Neural progenitor cell (in vitro differentiated cells): ENCODE results near the gene SLC1A4. TPM values are rescaled to one million over a fixed set of nuclear protein-coding genes. Genes with fewer than 3 reads are reported as not detected.

Source experiments
- DNase-seq: peaks from one replicate; pipeline ENCODE4 v3.0.0-alpha.2; 2016; ENCODE audit warnings: low spot score
- H2AFZ ChIP-seq: fragments of 200-600 bp; sonication (generic); replicated peaks from 2 replicates; pipeline ENCODE4 v1.6.1; 2016; ENCODE audit warnings: antibody characterized with exemption
- H3F3A ChIP-seq: fragments of 200-600 bp; sonication (generic); 2 replicates; pipeline ENCODE4 v1.6.1; 2016; ENCODE audit warnings: antibody characterized with exemption, low read depth
- H3K27ac ChIP-seq: fragments of 200-600 bp; sonication (generic); 2 replicates; pipeline ENCODE4 v1.5.1; 2016; ENCODE audit warnings: mild to moderate bottlenecking
- H3K27me3 ChIP-seq: fragments of 200-600 bp; sonication (generic); 2 replicates; pipeline ENCODE4 v1.6.1; 2016; ENCODE audit warnings: mild to moderate bottlenecking, moderate library complexity
- H3K36me3 ChIP-seq: fragments of 200-600 bp; sonication (generic); 2 replicates; pipeline ENCODE4 v1.5.1; 2016
- H3K4me1 ChIP-seq: fragments of 200-600 bp; sonication (generic); 2 replicates; pipeline ENCODE4 v1.6.1; 2016; ENCODE audit warnings: mixed run types
- H3K4me2 ChIP-seq: fragments of 200-600 bp; sonication (generic); 2 replicates; pipeline ENCODE4 v1.6.1; 2016
- H3K4me3 ChIP-seq: fragments of 200-600 bp; sonication (generic); 2 replicates; pipeline ENCODE4 v1.5.1; 2016
- H3K79me2 ChIP-seq: fragments of 200-600 bp; sonication (generic); 2 replicates; pipeline ENCODE4 v1.6.1; 2016; ENCODE audit warnings: low read depth
- H3K9ac ChIP-seq: fragments of 200-600 bp; sonication (generic); 2 replicates; pipeline ENCODE4 v1.6.1; 2016
- H3K9me3 ChIP-seq: fragments of 200-600 bp; sonication (generic); 2 replicates; pipeline ENCODE4 v1.5.1; 2016; ENCODE audit warnings: low read depth
- H4K20me1 ChIP-seq: fragments of 200-600 bp; sonication (generic); 2 replicates; pipeline ENCODE4 v1.6.1; 2016; ENCODE audit warnings: low read depth
- H3K27ac Mint-ChIP-seq: 3 replicates; pipeline ENCODE4 v1.8.0; 2021; ENCODE audit warnings: mixed read lengths
- H3K27me3 Mint-ChIP-seq: 2 replicates; pipeline ENCODE4 v1.8.0; 2022; ENCODE audit warnings: low read depth, mild to moderate bottlenecking, inconsistent platforms, moderate library complexity, mixed read lengths; ENCODE audit not compliant: insufficient read depth
- H3K36me3 Mint-ChIP-seq: 3 replicates; pipeline ENCODE4 v1.8.0; 2021; ENCODE audit warnings: mixed read lengths
- H3K4me1 Mint-ChIP-seq: 3 replicates; pipeline ENCODE4 v1.8.0; 2021; ENCODE audit warnings: mixed read lengths
- H3K4me3 Mint-ChIP-seq: 3 replicates; pipeline ENCODE4 v1.8.0; 2021; ENCODE audit warnings: mild to moderate bottlenecking, moderate library complexity, mixed read lengths
- H3K9me3 Mint-ChIP-seq: 3 replicates; pipeline ENCODE4 v1.8.0; 2020; ENCODE audit warnings: mixed read lengths
- EZH2 ChIP-seq: fragments of 200-600 bp; sonication (generic); IDR thresholded peaks from 2 replicates; pipeline ENCODE4 v1.6.1; 2017; ENCODE audit warnings: antibody characterized with exemption, mild to moderate bottlenecking, moderate library complexity
- EZH2phosphoT487 ChIP-seq: fragments of 200-600 bp; sonication (generic); IDR thresholded peaks from 2 replicates; pipeline ENCODE4 v1.6.1; 2017; ENCODE audit warnings: antibody characterized with exemption
- total RNA-seq: library from RNA; depleted of rRNA; stranded (reverse); fragments of >200 nt; gene quantifications from 2 replicates; pipeline ENCODE4 v1.2.3, GENCODE V29; 2015; ENCODE audit warnings: low replicate concordance
- TF ChIP-seq, protein P1 (sequence below): fragments of 200-600 bp; sonication (generic); IDR thresholded peaks from 2 replicates; pipeline ENCODE4 v1.5.1; 2017; ENCODE audit warnings: antibody characterized with exemption, mild to moderate bottlenecking

SLC1A4 gene
- total RNA-seq, 1 donor from 2014 or later, result 1.3 TPM

DNA sequence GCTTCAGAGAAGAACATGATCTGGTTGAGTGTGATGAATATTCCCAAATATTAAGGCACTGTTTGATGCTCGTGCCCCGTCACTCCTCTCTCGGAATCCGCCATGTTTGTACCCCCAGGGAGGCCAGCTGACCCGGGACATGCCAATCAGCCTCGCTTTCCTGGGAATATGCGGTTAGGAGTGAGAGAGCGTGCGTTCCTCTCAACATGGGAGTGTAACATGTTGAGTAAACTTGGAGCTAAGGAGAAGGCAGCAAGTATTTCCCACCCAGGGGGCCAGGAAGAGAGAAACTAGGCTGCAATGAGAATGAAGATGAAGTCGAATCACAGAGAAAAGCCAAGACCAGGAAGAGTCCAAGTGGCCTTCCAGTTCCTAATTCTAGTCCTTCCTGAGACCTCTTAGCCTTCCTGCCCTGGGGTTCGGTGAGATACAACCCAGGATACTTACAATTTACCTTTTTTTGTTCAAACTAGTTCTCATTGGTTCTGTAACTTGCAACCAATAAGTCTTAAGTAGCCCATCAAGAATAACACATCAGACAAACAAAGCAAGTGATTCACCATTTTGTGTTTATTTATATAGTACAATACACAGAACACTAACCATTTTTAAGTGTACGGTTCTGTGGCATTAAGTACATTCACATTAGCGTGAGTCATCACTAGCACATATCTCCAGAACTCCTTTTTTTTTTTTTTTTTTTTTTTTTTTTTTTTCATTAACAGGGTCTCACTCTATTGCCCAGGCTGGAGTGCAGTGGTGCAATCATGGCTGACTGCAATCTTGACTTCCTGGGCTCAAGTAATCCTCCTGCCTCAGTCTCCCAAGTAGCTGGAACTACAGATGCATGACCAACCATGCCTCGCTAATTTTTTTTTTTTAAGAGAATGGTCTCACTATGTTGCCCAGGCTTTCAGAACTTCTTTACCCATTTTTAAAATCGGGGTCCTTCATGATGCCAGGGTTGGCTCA is 36.4 kb upstream of the SLC1A4 start:
- peaks cover 4% of the 10 kb centered on the region for H3K9me3 Mint-ChIP-seq
- no peak overlapping the region for H3K9ac ChIP-seq
- H3K27ac ChIP-seq, result no peak overlapping the region
- no peak overlapping the region for H3K4me3 Mint-ChIP-seq
- peaks cover 5% of the 10 kb centered on the region for H3K9me3 ChIP-seq
- no peaks in the 10 kb centered on the region for H3K27me3 ChIP-seq
- DNase-seq, result no peak
- no peaks in the 10 kb centered on the region for H3K4me1 Mint-ChIP-seq
- peaks cover 4% of the 10 kb centered on the region for H3K27me3 Mint-ChIP-seq
- H3K4me3 ChIP-seq, result no peak overlapping the region
- no peaks in the 10 kb centered on the region for H3K4me1 ChIP-seq
- H3K36me3 ChIP-seq, result peaks cover 3% of the 10 kb centered on the region
- H3K79me2 ChIP-seq, result no peaks in the 10 kb centered on the region
- H2AFZ ChIP-seq, result no peak overlapping the region
- H3K27ac Mint-ChIP-seq, result no peak overlapping the region
- H3K36me3 Mint-ChIP-seq, result no peaks in the 10 kb centered on the region
- no peaks in the 10 kb centered on the region for H3F3A ChIP-seq
- H4K20me1 ChIP-seq, result no peaks in the 10 kb centered on the region
- TF ChIP-seq, protein P1, sequence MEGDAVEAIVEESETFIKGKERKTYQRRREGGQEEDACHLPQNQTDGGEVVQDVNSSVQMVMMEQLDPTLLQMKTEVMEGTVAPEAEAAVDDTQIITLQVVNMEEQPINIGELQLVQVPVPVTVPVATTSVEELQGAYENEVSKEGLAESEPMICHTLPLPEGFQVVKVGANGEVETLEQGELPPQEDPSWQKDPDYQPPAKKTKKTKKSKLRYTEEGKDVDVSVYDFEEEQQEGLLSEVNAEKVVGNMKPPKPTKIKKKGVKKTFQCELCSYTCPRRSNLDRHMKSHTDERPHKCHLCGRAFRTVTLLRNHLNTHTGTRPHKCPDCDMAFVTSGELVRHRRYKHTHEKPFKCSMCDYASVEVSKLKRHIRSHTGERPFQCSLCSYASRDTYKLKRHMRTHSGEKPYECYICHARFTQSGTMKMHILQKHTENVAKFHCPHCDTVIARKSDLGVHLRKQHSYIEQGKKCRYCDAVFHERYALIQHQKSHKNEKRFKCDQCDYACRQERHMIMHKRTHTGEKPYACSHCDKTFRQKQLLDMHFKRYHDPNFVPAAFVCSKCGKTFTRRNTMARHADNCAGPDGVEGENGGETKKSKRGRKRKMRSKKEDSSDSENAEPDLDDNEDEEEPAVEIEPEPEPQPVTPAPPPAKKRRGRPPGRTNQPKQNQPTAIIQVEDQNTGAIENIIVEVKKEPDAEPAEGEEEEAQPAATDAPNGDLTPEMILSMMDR, result no peak
- no peak for TF ChIP-seq EZH2
- TF ChIP-seq EZH2phosphoT487, result no peak
- no peak overlapping the region for H3K4me2 ChIP-seq

DNA sequence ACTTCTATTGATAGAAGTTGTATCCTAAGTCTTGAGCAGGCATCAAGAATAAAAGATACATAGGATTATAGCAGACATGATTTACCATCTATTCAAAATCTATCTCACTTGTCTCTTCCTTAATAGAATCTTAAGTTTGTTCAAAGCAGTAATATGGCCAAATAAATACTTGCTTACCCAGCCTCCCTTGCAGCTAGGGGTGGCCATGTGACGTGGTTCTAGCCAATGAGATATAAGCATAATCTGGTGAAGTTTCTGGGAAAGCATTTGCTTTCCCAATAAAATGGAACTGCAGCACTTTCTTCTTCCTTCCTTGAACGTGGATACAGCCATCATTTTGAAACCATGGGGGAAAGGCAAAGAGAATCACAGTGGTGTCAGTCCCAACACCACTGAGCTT is 33.7 kb upstream of the SLC1A4 start:
- no peak overlapping the region for H3K27ac Mint-ChIP-seq
- Histone ChIP-seq H3K4me1 (no peaks in the 10 kb centered on the region), H2AFZ (no peak overlapping the region), H3K4me3 (no peak overlapping the region), H3K4me2 (no peak overlapping the region), H3K36me3 (peaks cover 3% of the 10 kb centered on the region), H3K9ac (no peak overlapping the region), H4K20me1 (no peaks in the 10 kb centered on the region), H3K9me3 (peaks cover 5% of the 10 kb centered on the region), H3K27me3 (no peaks in the 10 kb centered on the region), H3K27ac (no peak overlapping the region), H3K79me2 (no peaks in the 10 kb centered on the region), H3F3A (no peaks in the 10 kb centered on the region)
- no peaks in the 10 kb centered on the region for H3K4me1 Mint-ChIP-seq
- H3K36me3 Mint-ChIP-seq, result no peaks in the 10 kb centered on the region
- DNase-seq, result no peak
- peaks cover 6% of the 10 kb centered on the region for H3K27me3 Mint-ChIP-seq
- H3K4me3 Mint-ChIP-seq, result no peak overlapping the region
- no peak for TF ChIP-seq EZH2
- TF ChIP-seq, protein P1, result no peak
- no peak for TF ChIP-seq EZH2phosphoT487
- peaks cover 4% of the 10 kb centered on the region for H3K9me3 Mint-ChIP-seq

DNA sequence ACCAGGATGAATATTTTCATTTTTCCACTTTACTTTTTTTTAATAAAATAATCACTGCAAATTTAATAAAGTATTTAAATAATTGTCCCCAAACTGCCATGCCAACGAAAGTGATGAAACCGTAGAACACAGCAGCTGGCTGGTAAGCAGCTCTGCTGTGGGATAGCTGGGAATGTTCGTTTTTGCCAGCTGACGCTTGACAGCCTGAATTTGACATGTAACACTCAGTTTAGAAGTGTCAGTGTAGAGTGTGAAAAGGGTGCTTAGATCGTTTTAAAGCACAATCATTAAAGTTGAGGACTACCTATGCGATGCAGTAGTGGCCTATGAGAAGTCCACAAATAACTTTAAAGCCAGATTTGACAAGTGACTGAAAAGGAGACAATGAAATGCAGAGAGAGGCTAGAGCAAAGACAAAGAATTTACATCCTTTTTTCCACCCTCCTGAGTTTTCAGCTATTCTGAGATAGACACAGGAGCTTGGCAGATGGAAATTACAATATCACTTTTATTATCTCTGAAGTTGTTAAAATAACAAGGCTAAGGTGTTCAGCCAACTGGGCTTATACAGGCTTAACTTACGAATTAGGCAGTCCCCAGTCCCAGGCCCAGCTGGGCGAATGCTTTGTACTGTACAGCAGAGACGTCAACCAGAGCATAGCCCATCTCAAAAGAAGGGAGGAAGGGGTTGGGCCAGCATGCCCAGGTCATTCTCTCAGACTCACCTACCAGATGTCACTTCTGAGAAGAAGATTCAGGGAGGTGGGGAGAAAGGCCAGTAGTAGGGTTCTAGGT is 31.9 kb upstream of the SLC1A4 start:
- DNase-seq, result no peak
- H3K4me2 ChIP-seq, result no peak overlapping the region
- H3F3A ChIP-seq, result no peaks in the 10 kb centered on the region
- Mint-ChIP-seq H3K4me3 (no peak overlapping the region), H3K27ac (no peak overlapping the region), H3K36me3 (no peaks in the 10 kb centered on the region), H3K27me3 (peaks cover 6% of the 10 kb centered on the region), H3K9me3 (peaks cover 4% of the 10 kb centered on the region), H3K4me1 (no peaks in the 10 kb centered on the region)
- H3K36me3 ChIP-seq, result peaks cover 3% of the 10 kb centered on the region
- H2AFZ ChIP-seq, result no peak overlapping the region
- no peaks in the 10 kb centered on the region for H4K20me1 ChIP-seq
- TF ChIP-seq EZH2phosphoT487, result no peak
- TF ChIP-seq EZH2, result no peak
- TF ChIP-seq, protein P1, result no peak
- H3K9ac ChIP-seq, result no peak overlapping the region
- H3K27me3 ChIP-seq, result no peaks in the 10 kb centered on the region
- H3K9me3 ChIP-seq, result peaks cover 5% of the 10 kb centered on the region
- H3K27ac ChIP-seq, result no peak overlapping the region
- H3K79me2 ChIP-seq, result no peaks in the 10 kb centered on the region
- H3K4me3 ChIP-seq, result no peak overlapping the region
- H3K4me1 ChIP-seq, result no peaks in the 10 kb centered on the region
